ENCODE results near the gene SPAG16.

DNA sequence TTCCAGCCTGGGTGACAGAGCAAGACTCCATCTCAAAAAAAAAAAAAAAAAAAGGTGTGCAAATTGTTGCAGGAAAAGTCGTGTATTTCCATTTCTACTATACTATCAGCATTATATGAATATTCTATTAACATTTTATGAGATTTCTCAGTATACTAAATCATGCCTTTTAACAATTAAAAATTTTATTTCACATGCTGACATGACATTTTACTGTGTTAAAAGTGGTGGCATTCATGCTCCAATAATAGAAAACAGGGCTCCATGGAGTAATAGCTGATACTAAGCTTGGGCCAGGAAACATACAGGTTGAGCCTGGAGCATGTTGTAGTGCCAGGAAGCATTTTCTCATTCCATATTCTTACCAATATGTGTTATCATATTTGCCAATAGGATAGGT is 141.4 kb downstream of the SPAG16 start:
- TF ChIP-seq, protein P1, sequence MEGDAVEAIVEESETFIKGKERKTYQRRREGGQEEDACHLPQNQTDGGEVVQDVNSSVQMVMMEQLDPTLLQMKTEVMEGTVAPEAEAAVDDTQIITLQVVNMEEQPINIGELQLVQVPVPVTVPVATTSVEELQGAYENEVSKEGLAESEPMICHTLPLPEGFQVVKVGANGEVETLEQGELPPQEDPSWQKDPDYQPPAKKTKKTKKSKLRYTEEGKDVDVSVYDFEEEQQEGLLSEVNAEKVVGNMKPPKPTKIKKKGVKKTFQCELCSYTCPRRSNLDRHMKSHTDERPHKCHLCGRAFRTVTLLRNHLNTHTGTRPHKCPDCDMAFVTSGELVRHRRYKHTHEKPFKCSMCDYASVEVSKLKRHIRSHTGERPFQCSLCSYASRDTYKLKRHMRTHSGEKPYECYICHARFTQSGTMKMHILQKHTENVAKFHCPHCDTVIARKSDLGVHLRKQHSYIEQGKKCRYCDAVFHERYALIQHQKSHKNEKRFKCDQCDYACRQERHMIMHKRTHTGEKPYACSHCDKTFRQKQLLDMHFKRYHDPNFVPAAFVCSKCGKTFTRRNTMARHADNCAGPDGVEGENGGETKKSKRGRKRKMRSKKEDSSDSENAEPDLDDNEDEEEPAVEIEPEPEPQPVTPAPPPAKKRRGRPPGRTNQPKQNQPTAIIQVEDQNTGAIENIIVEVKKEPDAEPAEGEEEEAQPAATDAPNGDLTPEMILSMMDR (IDR thresholded peaks at IDR 0.05) = no peak
- TF ChIP-seq, protein P2, sequence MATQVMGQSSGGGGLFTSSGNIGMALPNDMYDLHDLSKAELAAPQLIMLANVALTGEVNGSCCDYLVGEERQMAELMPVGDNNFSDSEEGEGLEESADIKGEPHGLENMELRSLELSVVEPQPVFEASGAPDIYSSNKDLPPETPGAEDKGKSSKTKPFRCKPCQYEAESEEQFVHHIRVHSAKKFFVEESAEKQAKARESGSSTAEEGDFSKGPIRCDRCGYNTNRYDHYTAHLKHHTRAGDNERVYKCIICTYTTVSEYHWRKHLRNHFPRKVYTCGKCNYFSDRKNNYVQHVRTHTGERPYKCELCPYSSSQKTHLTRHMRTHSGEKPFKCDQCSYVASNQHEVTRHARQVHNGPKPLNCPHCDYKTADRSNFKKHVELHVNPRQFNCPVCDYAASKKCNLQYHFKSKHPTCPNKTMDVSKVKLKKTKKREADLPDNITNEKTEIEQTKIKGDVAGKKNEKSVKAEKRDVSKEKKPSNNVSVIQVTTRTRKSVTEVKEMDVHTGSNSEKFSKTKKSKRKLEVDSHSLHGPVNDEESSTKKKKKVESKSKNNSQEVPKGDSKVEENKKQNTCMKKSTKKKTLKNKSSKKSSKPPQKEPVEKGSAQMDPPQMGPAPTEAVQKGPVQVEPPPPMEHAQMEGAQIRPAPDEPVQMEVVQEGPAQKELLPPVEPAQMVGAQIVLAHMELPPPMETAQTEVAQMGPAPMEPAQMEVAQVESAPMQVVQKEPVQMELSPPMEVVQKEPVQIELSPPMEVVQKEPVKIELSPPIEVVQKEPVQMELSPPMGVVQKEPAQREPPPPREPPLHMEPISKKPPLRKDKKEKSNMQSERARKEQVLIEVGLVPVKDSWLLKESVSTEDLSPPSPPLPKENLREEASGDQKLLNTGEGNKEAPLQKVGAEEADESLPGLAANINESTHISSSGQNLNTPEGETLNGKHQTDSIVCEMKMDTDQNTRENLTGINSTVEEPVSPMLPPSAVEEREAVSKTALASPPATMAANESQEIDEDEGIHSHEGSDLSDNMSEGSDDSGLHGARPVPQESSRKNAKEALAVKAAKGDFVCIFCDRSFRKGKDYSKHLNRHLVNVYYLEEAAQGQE (IDR thresholded peaks at IDR 0.05; ENCODE audit: insufficient read depth in 1 of 2, low read depth in 2 of 2, low read length in 1 of 2) = no peak
- TF ChIP-seq POLR2AphosphoS5 (IDR thresholded peaks at IDR 0.05; ENCODE audit: low read depth, low read length) (no peak), TCF7L2 (IDR thresholded peaks at IDR 0.05; ENCODE audit: low read depth, low read length) (no peak)

Measured in Panc1 (cell line).